ENCODE measurements around the gene PALD1.

DNA sequence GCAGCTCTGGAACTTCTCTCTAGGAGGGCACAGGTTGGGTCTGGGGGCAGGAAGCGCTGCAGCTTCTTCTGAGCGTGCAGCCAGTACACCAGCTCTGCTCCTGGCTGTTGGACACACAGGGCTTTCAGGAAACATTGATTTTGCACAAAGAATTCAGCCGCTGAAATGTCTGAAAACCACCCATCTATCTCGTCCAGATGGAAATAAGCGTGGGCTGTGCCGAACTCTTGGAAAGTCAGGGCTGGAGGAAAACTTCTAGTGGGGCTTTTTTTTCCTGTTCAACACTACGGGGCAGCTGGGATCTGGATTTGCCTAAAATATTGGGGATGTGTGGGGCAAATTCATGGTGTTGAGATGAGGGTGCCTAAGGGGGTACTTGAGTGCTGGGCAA is 31.2 kb downstream of the PALD1 start:
- TF ChIP-seq POLR2A (IDR thresholded peaks at IDR 0.05; ENCODE audit: low read length) (no peak), GATA1 (IDR thresholded peaks at IDR 0.05; ENCODE audit: low read depth, low read length) (no peak)

Data from erythroblast (primary cell).